ENCODE data around the gene KAZN. TPM values are rescaled to one million over a fixed set of nuclear protein-coding genes. Genes with fewer than 3 reads are reported as not detected.

KAZN gene
- total and polyA plus RNA-seq, 2 of the 8 experiments (the other 6 are each of a cell fraction or from before 2014, with no cell fraction given) = 3.7 to 11.8 TPM

DNA sequence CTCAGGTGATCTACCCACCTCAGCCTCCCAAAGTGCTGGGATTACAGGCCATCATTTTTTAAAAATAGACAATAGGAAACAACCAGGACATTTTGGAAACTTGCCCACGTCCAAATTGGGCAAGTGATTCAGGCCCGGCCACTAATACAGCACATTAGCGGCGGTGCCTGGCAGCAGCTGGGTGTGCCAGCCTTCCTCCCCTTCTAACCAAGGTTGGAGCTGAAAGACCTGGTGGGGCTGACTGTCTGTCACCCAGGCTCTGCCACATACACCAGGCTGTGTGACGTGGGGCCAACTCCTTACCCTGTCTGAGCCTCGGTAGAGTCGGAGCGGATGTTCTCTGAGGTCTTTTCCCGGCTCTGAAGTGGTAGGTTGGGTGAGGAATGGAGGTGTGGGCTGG, 525.4 kb downstream of the KAZN start:
- no peaks in the 10 kb centered on the region for H3K27me3 ChIP-seq (replicated peaks in 1 of 4; ENCODE audit: control insufficient read depth in 3 of 4, extremely low read depth in 1 of 4, insufficient read depth in 3 of 4, low read length in 3 of 4)
- H3K14ac ChIP-seq (ENCODE audit: insufficient read length) = no peak overlapping the region
- POLR2A ChIA-PET (ENCODE audit: partially characterized antibody) = no interaction called here
- H3K23ac ChIP-seq (ENCODE audit: insufficient read length) = no peak overlapping the region
- FAIRE-seq (no peak), DNase-seq (ENCODE audit: low read depth in 1 of 2, low spot score in 2 of 2) (no peak)
- no peaks in the 10 kb centered on the region for H4K20me1 ChIP-seq (replicated peaks in 1 of 2; ENCODE audit: control insufficient read depth in 1 of 2, insufficient read depth in 2 of 2, low read length in 2 of 2)
- H2AFZ ChIP-seq (ENCODE audit: low read length) = no peak overlapping the region
- H2BK5ac ChIP-seq (ENCODE audit: low read depth, low read length) = no peak overlapping the region
- H2BK12ac ChIP-seq (ENCODE audit: low read depth, low read length) = no peak overlapping the region
- H2BK120ac ChIP-seq (replicated peaks; ENCODE audit: low read depth, low read length) = no peak overlapping the region
- H3K79me1 ChIP-seq (ENCODE audit: low read depth, low read length) = no peaks in the 10 kb centered on the region
- H4K5ac ChIP-seq (ENCODE audit: insufficient read length, low read depth, low read length) = no peak overlapping the region
- no peaks in the 10 kb centered on the region for H3K79me2 ChIP-seq (ENCODE audit: control insufficient read depth in 1 of 2, insufficient read depth in 2 of 2, low read length in 2 of 2)
- H2AK5ac ChIP-seq (ENCODE audit: low read depth, low read length) = no peak overlapping the region
- no peak overlapping the region for H3K18ac ChIP-seq (ENCODE audit: extremely low read depth, low read length)
- H3K4me3 ChIP-seq (ENCODE audit: extremely low read depth in 1 of 4, insufficient read depth in 2 of 4, low read depth in 3 of 4, low read length in 4 of 4) = no peak overlapping the region
- H4K8ac ChIP-seq (ENCODE audit: extremely low read depth, insufficient read depth, low read length) = no peak overlapping the region
- H3K4me2 ChIP-seq (ENCODE audit: insufficient read depth in 1 of 2, low read depth in 2 of 2, low read length in 2 of 2) = no peak overlapping the region
- H2BK20ac ChIP-seq (ENCODE audit: low read length) = no peak overlapping the region
- no peaks in the 10 kb centered on the region for H3K36me3 ChIP-seq (ENCODE audit: control insufficient read depth in 2 of 4, insufficient read depth in 4 of 4, low read length in 3 of 4)
- CTCF ChIA-PET (ENCODE audit: partially characterized antibody) = interaction anchor here (1.0 to 2.3 kb wide), 5 partner anchors 10 to 181 kb away, joined by 3 to 7 read pairs (median 4); no protein-coding TSS in a partner anchor
- H4K91ac ChIP-seq (replicated peaks; ENCODE audit: insufficient read length, low read length) = no peak overlapping the region
- no peak overlapping the region for H3K27ac ChIP-seq (ENCODE audit: low read depth, low read length)
- no peaks in the 10 kb centered on the region for H3K23me2 ChIP-seq (ENCODE audit: low read depth, low read length)
- H3K56ac ChIP-seq (replicated peaks; ENCODE audit: insufficient read length, low read depth, low read length) = no peak overlapping the region
- H2BK15ac ChIP-seq (ENCODE audit: low read length) = no peak overlapping the region
- H3K9me3 ChIP-seq (ENCODE audit: insufficient read depth in 2 of 2, low read depth in 1 of 2, low read length in 1 of 2) = no peaks in the 10 kb centered on the region; a peak in 1 of 4 replicates
- 94% methylated on average over 9 of the region's 9 CpGs; no CpG with 5 or more reads in 1 of the 2 experiments for WGBS, 2 experiments (ENCODE audit: extremely low coverage in 1 of 2, insufficient coverage in 1 of 2, insufficient read length in 1 of 2, insufficient replicate concordance in 2 of 2, low coverage in 1 of 2, low lambda C conversion rate in 2 of 2, missing lambda C conversion rate in 1 of 2)
- H3K4ac ChIP-seq (replicated peaks; ENCODE audit: insufficient read length, low read depth, low read length) = no peak overlapping the region
- H3K9ac ChIP-seq (replicated peaks in 1 of 4; ENCODE audit: extremely low read depth in 1 of 4, low read depth in 3 of 4, low read length in 3 of 4) = no peak overlapping the region
- H3K4me1 ChIP-seq (replicated peaks in 1 of 4; ENCODE audit: control insufficient read depth in 3 of 4, insufficient read depth in 4 of 4, low read length in 3 of 4) = no peaks in the 10 kb centered on the region
- TF ChIP-seq TAF1 (IDR thresholded peaks at IDR 0.05; ENCODE audit: low read depth, low read length) (no peak), CREB1 (IDR thresholded peaks at IDR 0.05) (no peak), BCL11A (IDR thresholded peaks at IDR 0.05; ENCODE audit: low read depth in 2 of 2, low read length in 2 of 2) (no peak), ASH2L (IDR thresholded peaks at IDR 0.05; ENCODE audit: low read length) (no peak), RNF2 (IDR thresholded peaks at IDR 0.05; ENCODE audit: borderline replicate concordance, low read depth, low read length, missing control alignments, poor library complexity, severe bottlenecking) (no peak), FOSL1 (IDR thresholded peaks at IDR 0.05; ENCODE audit: insufficient read depth, low read depth, low read length) (no peak), KDM5A (IDR thresholded peaks at IDR 0.05; ENCODE audit: low read length) (no peak), KDM1A (IDR thresholded peaks at IDR 0.05; ENCODE audit: borderline replicate concordance, low read length) (no peak)
- TF ChIP-seq, protein P1, sequence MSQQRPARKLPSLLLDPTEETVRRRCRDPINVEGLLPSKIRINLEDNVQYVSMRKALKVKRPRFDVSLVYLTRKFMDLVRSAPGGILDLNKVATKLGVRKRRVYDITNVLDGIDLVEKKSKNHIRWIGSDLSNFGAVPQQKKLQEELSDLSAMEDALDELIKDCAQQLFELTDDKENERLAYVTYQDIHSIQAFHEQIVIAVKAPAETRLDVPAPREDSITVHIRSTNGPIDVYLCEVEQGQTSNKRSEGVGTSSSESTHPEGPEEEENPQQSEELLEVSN (IDR thresholded peaks at IDR 0.05) = no peak
- TF ChIP-seq, protein P2, sequence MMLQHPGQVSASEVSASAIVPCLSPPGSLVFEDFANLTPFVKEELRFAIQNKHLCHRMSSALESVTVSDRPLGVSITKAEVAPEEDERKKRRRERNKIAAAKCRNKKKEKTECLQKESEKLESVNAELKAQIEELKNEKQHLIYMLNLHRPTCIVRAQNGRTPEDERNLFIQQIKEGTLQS (IDR thresholded peaks at IDR 0.05; ENCODE audit: insufficient read depth, low read depth, low read length) = no peak
- TF ChIP-seq, protein P3, sequence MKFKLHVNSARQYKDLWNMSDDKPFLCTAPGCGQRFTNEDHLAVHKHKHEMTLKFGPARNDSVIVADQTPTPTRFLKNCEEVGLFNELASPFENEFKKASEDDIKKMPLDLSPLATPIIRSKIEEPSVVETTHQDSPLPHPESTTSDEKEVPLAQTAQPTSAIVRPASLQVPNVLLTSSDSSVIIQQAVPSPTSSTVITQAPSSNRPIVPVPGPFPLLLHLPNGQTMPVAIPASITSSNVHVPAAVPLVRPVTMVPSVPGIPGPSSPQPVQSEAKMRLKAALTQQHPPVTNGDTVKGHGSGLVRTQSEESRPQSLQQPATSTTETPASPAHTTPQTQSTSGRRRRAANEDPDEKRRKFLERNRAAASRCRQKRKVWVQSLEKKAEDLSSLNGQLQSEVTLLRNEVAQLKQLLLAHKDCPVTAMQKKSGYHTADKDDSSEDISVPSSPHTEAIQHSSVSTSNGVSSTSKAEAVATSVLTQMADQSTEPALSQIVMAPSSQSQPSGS (IDR thresholded peaks at IDR 0.05; ENCODE audit: low read length) = no peak
